ENCODE measurements around the gene C1QTNF1.

C1QTNF1 gene

DNA sequence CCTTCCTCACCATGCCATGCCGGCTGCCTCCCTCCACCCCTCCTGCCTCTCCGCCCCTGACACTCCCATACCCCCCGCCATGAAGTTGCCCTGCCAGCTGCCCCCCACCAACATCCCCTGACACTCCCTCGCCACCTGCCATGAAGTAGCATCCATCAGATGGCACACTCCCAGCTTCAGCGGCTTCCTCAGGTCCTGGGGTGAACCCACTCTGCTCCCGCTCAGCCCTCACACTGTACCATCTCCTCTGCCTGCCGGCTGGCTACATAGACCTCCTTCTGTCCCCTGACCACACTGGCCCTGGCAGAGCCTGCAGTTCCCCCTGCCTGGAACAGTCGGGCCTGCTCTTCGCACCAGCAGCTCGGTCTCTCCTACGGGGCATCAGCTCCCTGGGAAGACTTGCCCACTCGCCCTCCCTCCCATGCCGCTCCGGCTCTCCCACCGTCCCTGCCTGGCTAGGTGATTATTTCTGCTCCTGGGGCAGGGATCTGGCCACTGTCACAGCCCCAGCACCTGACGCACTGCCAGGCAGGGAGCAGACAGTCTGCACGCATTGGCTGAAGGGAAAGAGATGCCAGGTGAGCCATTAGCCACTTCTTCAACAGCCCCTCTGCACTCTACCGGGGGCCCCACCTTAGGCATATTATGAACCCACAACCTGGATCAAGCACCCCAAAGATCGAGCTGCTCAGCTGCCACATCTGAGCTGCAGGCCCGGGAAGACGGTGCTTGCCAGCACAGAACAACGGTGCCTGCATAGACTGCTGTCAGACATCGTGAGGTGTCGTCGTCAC lies 23.4 kb upstream of the C1QTNF1 start:
- TF ChIP-seq, protein P1, sequence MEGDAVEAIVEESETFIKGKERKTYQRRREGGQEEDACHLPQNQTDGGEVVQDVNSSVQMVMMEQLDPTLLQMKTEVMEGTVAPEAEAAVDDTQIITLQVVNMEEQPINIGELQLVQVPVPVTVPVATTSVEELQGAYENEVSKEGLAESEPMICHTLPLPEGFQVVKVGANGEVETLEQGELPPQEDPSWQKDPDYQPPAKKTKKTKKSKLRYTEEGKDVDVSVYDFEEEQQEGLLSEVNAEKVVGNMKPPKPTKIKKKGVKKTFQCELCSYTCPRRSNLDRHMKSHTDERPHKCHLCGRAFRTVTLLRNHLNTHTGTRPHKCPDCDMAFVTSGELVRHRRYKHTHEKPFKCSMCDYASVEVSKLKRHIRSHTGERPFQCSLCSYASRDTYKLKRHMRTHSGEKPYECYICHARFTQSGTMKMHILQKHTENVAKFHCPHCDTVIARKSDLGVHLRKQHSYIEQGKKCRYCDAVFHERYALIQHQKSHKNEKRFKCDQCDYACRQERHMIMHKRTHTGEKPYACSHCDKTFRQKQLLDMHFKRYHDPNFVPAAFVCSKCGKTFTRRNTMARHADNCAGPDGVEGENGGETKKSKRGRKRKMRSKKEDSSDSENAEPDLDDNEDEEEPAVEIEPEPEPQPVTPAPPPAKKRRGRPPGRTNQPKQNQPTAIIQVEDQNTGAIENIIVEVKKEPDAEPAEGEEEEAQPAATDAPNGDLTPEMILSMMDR (IDR thresholded peaks at IDR 0.05): no peak

DNA sequence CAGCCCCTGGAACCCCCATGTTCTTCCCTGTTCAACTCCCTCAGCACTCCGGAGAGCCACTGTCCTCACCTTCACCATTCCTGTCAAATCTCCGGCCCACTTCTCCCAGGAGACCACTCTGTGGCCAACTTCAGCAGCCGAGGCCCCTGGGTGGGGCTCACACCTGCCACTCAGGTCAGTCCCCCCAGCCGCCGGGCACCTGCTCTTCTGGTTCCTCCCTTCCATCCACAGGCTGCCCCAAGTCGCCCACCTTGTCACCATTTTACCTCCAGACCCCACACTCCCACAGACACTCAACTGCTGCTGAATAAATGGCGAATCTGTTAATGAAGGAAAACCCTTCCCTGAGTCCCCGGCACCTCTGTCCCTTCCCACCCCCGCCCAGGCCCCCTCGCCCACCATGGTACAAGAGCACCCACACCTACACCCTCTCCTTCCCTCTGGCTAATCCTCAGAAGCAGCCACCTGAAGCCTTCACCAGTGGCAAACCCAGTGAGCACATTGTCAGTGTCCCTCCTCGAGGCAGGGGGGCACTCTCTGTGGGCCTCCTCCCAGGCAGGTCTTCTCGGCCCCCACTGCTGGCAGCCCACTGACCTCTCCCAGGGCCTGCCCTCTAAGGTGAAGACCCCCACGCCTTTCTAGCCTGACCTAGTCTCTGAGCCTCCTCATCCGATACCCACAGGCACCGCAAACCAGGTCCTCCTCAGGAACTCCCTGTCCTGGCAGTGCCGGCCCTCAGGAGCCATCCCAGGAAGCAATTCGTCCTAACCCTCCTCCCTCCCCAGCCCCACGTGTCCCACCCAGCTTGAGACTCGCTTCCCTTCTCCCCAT lies 22.6 kb upstream of the C1QTNF1 start:
- TF ChIP-seq, protein P1 (IDR thresholded peaks at IDR 0.05): no peak

DNA sequence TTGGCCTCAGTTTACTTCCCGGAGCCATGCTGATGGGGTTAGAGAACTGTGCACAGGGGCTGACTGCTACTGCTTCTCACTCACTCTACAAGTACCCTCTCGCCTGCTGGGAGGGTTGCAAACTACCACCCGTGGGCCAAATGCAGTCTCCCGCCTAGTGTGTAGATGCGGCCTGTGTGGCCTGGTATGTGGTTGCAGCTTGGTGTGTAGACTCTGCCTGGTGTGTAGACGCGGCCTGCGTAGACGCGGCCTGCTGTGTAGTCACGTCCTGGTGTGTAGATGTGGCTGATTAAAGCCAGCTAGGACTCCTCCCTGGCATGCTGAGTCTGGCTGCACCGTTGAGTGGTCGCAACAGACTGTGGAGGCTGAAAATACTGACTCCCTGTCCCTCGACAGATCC lies 21.7 kb upstream of the C1QTNF1 start:
- TF ChIP-seq, protein P1 (IDR thresholded peaks at IDR 0.05): no peak

DNA sequence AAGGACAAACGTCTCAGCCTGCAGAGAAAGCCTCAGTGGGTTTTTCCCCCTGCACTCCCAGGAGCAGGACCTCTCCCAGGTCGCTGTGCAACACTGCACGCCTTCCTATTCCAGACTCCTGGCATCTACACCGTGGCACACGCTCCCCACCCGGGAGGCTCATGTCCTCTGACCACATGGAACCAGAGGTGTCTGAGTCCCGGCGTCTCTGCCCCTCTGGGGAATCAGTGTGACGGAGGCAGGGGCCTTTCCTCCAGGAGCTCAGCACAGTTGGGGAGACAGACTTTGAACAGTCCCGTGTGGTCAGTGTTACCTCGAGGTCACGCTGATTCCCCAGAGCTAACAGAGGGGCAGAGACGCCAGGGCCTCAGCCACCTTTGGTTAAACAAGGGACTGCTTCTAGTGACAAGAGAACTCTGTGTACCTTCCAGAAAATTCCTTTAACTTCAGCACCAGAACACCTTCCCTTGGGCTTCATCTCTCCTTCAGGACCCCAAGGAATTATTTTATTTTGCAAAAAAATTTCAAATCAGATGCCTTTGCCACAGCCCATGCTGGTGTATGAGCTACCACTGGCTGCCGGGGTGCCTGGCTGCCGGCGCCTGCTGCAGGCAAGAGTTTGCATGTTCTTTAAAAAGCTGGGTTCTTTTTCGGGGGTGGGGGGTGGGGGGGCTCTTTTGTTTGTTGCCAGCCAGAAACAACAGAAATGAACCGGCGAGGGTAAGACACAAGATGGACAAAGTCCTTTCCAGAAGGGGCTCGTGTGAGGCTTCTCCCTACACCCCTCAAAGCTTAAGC lies 21.0 kb upstream of the C1QTNF1 start:
- TF ChIP-seq, protein P1 (IDR thresholded peaks at IDR 0.05): no peak

DNA sequence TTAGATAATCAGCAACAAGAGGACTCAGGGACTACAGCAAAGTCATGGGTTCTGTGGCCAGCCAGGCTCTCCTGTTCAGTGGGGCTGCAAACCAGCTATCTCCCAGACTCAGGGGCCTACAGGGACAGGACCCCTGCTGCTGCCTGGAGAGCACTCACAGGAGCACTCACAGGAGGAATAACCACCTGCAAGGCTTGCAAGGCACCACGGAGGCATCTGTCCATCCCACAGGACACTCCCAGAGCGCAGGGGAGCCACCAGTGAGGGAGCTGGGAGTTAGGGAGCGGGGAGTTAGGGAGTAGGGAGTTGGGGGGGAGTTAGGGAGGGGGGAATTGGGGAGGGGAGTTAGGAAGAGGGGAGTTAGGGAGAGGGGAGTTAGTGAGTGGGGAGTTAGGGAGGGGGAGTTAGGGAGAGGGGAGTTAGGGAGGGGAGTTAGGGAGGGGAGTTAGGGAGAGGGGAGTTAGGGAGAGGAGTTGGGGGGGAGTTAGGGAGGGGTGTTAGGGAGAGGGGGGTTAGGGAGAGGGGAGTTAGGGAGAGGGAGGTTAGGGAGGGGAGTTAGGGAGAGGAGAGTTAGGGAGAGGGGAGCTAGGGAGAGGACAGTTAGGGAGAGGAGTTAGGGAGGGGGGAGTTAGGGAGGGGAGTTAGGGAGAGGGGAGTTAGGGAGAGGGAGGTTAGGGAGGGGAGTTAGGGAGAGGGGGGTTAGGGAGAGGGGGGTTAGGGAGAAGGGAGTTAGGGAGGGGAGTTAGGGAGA lies 20.1 kb upstream of the C1QTNF1 start:
- TF ChIP-seq, protein P1 (IDR thresholded peaks at IDR 0.05): no peak

DNA sequence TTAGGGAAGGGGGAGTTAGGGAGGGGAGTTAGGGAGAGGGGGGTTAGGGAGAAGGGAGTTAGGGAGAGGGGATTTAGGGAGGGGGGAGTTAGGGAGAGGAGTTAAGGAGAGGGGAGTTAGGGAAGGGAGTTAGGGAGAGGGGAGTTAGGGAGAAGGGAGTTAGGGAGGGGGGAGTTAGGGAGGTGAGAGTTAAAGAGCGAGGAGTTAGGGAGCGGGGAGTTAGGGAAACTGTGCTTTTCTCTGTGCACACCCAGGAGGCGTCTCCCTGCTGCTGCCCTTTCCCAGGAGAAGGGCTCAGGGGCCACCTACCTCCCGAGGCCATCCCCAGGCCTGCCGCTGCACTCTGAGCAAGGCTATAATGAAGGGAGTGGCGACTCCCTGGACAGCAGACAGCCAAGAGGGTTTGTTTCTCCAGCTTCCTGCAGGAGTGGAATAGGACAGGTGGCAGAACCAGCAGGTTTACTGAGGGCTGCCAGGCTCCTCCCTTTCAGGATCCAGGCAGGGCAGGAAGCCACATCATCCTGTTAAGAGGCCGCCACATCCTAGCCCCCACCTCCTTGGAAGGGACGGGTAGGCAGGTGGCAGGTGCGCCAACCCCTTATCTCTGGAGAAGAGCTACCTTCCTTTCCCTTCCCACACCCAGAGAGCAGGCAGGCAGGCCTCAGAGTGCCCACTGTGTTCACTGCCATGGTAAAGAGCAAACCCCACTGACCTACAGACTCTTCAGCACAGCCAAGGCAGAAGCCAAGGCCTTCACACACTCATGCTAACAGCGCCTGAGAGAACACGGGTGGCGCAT lies 18.7 kb upstream of the C1QTNF1 start:
- TF ChIP-seq, protein P1 (IDR thresholded peaks at IDR 0.05): no peak
